ENCODE results near the gene ALG2.

DNA sequence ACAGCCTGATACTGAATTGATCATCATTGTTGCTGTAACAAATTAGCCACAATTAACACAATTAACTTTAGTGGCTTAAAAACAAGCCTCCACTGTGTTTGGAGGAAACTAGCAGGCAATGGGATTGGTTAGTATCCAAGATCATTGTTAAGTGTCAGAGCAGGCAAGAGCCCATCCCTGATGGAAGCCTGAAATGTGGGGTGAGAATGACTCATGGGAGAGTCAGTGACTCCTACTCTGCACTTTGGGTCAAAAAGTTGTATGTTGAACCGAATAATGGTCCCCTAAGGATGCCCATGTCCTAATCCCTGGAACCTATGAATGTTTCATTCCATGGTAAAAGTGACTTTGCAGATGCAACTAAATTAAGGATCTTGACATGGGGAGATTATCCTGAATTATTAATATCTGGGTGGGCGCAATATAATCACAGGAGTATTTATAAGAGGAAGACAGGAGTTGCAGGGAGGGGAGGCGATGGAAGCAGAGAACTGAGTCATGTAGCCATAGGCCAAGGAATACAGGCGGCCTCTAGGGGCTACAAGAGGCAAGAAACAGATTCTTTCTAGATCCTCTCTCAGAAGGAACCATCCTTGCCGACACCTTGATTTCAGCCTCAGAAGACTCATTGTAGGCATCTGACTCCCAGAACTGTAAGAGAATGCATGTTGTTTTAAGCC lies 28.8 kb downstream of the ALG2 start:
- TF ChIP-seq SP1 (IDR thresholded peaks at IDR 0.05) (no peak), ARNT (IDR thresholded peaks at IDR 0.05) (no peak), L3MBTL2 (conservative IDR thresholded peaks at IDR 0.05) (no peak), FOXM1 (IDR thresholded peaks at IDR 0.05; ENCODE audit: borderline replicate concordance) (no peak)
